ENCODE results near the gene TOGARAM1.

- no peak for TF ChIP-seq CTCF (IDR thresholded peaks at IDR 0.05 in 2 of 3, conservative IDR thresholded peaks at IDR 0.05 in 1 of 3; ENCODE audit: insufficient read depth in 2 of 3, low read depth in 1 of 3, low read length in 3 of 3)
- no peak for TF ChIP-seq SIX5 (IDR thresholded peaks at IDR 0.05; ENCODE audit: borderline replicate concordance in 1 of 2, insufficient read depth in 1 of 2, low read depth in 1 of 2, low read length in 2 of 2)
Observed at GRCh38 chr14:44954750-44955149, 7.2 kb upstream of the TOGARAM1 start.
